ENCODE data around the gene ANKK1. TPM values are rescaled to one million over a fixed set of nuclear protein-coding genes. Genes with fewer than 3 reads are reported as not detected.

ANKK1 gene
- total RNA-seq, 2 experiments from 2014 or later, result 0.07 to 0.15 TPM

DNA sequence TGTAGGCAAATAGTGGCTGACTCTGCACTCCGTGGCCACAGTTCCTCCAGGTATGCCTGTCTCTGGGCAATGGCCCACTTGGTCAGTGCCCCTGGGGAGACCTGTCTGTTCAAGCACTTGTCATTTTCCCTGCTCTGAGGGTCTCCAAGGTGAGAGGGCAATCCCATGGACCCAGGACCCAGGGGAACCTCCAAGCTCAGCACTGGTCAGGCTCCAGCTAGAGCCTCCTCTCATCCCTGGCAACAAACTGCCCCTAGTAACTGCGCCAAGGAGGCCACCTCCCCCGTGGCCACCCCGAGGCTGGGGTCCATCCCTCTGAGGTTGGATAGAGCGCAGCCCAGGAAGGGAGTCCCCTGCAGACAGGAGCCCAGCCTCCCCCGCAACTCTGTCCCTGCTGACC lies 713 bp upstream of the ANKK1 start:
- no peaks in the 10 kb centered on the region for H3K9me3 Mint-ChIP-seq
- DNase-seq, result no peak
- H3K36me3 Mint-ChIP-seq, result peaks cover 2% of the 10 kb centered on the region
- no peak overlapping the region for H3K27ac Mint-ChIP-seq
- ChIA-PET POLR2A (no interaction called here), CTCF (no interaction called here)
- no peaks in the 10 kb centered on the region for H3K4me1 Mint-ChIP-seq (ENCODE audit: low read depth)
- peaks cover 3% of the 10 kb centered on the region for H3K27me3 Mint-ChIP-seq
- intact Hi-C loops (cut with micrococcal nuclease), result no loop called here
- H3K4me3 Mint-ChIP-seq, result no peak overlapping the region

DNA sequence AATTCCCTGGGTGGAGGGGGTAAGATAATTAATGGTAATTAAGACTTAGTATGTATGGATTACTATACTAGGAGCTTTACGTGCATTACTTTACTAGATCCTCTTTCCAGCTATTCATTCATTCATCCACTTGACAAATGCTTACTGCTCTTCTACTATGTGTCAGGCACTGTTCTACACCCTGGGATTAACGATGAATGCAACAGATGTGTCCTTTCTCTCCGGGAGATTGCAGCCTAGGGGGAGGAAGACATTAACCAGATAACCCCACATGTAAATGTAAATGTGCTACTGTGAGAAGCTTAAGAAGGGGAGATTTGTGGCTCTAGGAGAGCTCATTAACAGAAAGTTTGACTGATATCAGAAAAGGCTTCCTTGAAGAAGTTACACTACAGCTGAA lies 1.7 kb downstream of the ANKK1 start:
- Mint-ChIP-seq H3K9me3 (no peaks in the 10 kb centered on the region), H3K27me3 (peaks cover 3% of the 10 kb centered on the region), H3K4me1 (ENCODE audit: low read depth) (no peaks in the 10 kb centered on the region), H3K36me3 (peaks cover 2% of the 10 kb centered on the region), H3K4me3 (no peak overlapping the region), H3K27ac (no peak overlapping the region)
- intact Hi-C loops (cut with micrococcal nuclease), result no loop called here
- no peak for DNase-seq
- POLR2A ChIA-PET, result no interaction called here
- CTCF ChIA-PET, result no interaction called here

DNA sequence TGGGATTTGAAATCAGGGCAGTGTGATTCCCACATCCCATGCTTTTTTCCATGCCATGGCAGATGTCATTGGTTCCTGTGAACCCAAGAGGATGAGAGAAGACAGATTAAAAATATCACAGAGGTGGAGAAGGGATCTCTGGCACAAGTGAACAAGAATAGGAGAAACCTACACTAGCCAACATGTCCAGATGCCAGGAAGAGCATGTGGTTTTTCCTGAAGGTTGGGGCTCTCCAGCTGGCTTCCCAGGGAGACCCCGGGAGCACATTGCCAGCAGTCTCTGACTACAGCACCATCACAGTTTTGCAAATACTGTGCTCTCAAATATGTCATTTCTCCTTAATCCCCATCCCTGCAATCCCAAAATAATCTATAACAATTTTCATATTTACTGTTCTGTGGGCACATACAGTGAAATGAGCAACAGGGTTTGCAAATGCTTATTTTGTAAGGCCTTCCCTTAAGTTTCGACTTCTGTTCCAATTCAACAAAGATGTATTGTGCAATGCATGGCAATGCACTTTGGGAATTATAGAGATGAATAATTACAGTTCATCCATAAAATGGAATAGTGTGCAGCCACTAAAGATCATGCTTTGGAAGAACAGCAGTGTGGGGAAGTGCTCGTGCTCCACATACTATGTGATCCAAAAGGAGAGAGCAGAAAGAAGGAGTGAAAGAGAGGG lies 4.8 kb downstream of the ANKK1 start:
- intact Hi-C loops (cut with micrococcal nuclease), result no loop called here
- ChIA-PET POLR2A (no interaction called here), CTCF (no interaction called here)
- no peak overlapping the region for H3K27ac Mint-ChIP-seq
- H3K9me3 Mint-ChIP-seq, result no peaks in the 10 kb centered on the region
- no peak overlapping the region for H3K4me3 Mint-ChIP-seq
- DNase-seq, result no peak
- H3K36me3 Mint-ChIP-seq, result no peaks in the 10 kb centered on the region
- no peaks in the 10 kb centered on the region for H3K27me3 Mint-ChIP-seq
- H3K4me1 Mint-ChIP-seq (ENCODE audit: low read depth), result no peaks in the 10 kb centered on the region

DNA sequence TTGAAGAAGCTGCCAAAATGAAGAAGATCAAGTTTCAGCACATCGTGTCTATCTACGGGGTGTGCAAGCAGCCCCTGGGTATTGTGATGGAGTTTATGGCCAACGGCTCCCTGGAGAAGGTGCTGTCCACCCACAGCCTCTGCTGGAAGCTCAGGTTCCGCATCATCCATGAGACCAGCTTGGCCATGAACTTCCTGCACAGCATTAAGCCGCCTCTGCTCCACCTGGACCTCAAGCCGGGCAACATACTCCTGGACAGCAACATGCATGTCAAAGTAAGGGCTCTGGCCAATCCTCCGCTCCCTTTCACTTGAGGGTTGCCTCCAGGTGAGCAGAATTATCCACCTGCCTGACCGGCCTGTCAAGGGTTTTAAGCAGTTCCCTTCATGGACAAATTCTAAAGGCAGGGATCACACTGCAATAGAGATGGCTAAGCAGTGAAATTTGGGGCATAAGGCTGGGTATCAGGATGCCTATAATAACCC lies 6.0 kb downstream of the ANKK1 start:
- Mint-ChIP-seq H3K4me3 (no peak overlapping the region), H3K4me1 (ENCODE audit: low read depth) (no peaks in the 10 kb centered on the region), H3K27ac (no peak overlapping the region), H3K27me3 (no peaks in the 10 kb centered on the region), H3K9me3 (no peaks in the 10 kb centered on the region), H3K36me3 (no peaks in the 10 kb centered on the region)
- ChIA-PET CTCF (no interaction called here), POLR2A (no interaction called here)
- intact Hi-C loops (cut with micrococcal nuclease), result no loop called here
- no peak for DNase-seq

DNA sequence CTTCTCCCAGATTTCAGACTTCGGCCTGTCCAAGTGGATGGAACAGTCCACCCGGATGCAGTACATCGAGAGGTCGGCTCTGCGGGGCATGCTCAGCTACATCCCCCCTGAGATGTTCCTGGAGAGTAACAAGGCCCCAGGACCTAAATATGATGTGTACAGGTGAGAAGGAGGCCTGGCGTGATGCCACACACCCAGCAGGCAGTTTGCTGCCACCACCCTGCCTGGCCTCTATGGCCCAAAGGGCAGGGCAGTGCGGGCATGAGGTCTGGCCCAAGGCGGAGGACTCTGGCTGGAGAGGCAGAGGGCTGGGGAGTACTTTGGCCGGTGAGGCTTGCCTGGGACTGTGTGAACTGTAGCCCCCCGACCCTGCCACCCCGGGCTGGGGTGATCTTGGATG lies 7.3 kb downstream of the ANKK1 start:
- H3K27me3 Mint-ChIP-seq, result no peaks in the 10 kb centered on the region
- H3K4me3 Mint-ChIP-seq, result no peak overlapping the region
- H3K9me3 Mint-ChIP-seq, result no peaks in the 10 kb centered on the region
- H3K4me1 Mint-ChIP-seq (ENCODE audit: low read depth), result no peaks in the 10 kb centered on the region
- no peaks in the 10 kb centered on the region for H3K36me3 Mint-ChIP-seq
- CTCF ChIA-PET, result no interaction called here
- POLR2A ChIA-PET, result no interaction called here
- intact Hi-C loops (cut with micrococcal nuclease), result no loop called here
- DNase-seq, result no peak
- no peak overlapping the region for H3K27ac Mint-ChIP-seq

DNA sequence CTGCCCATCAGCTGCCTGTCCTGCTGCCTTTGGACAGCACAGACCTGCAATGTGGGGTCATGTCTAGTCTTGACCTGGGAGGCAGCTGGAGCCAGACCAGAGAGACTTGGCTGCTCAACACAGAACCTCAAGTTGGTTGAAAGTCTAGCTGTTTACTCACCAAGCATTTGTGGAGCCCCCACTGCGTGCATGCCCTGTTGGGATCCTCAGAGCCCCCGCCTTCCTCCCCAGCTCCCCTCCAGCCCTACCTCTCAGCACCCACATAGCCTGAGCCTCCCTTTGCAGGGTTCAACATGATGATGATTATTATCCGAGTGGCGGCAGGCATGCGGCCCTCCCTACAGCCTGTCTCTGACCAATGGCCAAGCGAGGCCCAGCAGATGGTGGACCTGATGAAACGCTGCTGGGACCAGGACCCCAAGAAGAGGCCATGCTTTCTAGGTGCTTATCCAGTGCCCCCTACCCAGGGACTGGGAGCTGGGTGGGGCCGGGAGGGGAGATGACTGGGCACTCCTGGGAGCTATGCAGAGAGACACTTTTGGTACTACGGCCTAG lies 8.3 kb downstream of the ANKK1 start:
- ChIA-PET POLR2A (no interaction called here), CTCF (no interaction called here)
- DNase-seq, result no peak
- Mint-ChIP-seq H3K27me3 (no peaks in the 10 kb centered on the region), H3K36me3 (no peaks in the 10 kb centered on the region), H3K4me3 (no peak overlapping the region), H3K9me3 (no peaks in the 10 kb centered on the region), H3K4me1 (ENCODE audit: low read depth) (no peaks in the 10 kb centered on the region), H3K27ac (no peak overlapping the region)
- intact Hi-C loops (cut with micrococcal nuclease), result no loop called here

DNA sequence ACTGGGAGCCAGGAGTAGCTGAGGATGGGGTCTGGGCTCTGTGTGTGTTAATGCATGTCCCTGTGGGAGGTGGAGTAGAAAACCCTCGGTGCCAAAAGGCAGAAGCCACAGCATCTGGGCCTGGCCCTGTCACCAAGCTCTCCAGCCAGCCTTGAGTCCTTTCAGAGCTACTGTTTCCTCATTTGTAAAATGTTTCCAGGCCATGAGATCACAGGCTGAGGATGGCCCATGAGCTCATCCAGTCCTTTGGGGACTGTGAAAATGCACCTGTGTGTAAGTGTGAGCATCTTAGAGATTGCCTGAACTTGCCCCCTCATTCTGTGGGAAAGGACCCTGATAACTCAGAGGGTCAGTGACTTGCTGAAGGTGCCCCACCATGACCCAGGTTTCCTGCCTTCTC lies 9.1 kb downstream of the ANKK1 start:
- ChIA-PET CTCF (no interaction called here), POLR2A (no interaction called here)
- H3K9me3 Mint-ChIP-seq, result no peaks in the 10 kb centered on the region
- H3K4me3 Mint-ChIP-seq, result no peak overlapping the region
- H3K27ac Mint-ChIP-seq, result no peak overlapping the region
- no peak for DNase-seq
- intact Hi-C loops (cut with micrococcal nuclease), result no loop called here
- H3K27me3 Mint-ChIP-seq, result no peaks in the 10 kb centered on the region
- no peaks in the 10 kb centered on the region for H3K4me1 Mint-ChIP-seq (ENCODE audit: low read depth)
- H3K36me3 Mint-ChIP-seq, result no peaks in the 10 kb centered on the region

DNA sequence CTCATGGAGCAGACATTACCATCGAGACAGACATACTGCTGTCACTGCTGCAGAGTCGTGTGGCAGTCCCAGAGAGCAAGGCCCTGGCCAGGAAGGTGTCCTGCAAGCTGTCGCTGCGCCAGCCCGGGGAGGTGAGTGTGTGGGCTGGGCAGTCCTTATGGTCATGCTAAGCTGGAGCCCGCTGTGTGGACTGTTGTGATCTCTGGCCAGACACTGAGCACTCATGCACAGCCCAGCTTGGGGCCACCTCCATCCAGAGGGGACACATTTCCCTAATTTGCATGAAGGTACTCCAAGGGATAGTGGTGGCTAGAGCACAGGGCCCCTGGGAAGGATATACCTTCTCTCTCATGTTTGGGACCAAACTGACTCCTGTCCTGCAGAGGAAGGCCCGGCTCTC lies 9.6 kb downstream of the ANKK1 start:
- H3K27me3 Mint-ChIP-seq, result no peaks in the 10 kb centered on the region
- H3K27ac Mint-ChIP-seq, result no peak overlapping the region
- no peaks in the 10 kb centered on the region for H3K9me3 Mint-ChIP-seq
- intact Hi-C loops (cut with micrococcal nuclease), result no loop called here
- DNase-seq, result no peak
- no peaks in the 10 kb centered on the region for H3K4me1 Mint-ChIP-seq (ENCODE audit: low read depth)
- H3K36me3 Mint-ChIP-seq, result no peaks in the 10 kb centered on the region
- POLR2A ChIA-PET, result no interaction called here
- CTCF ChIA-PET, result no interaction called here
- no peak overlapping the region for H3K4me3 Mint-ChIP-seq

DNA sequence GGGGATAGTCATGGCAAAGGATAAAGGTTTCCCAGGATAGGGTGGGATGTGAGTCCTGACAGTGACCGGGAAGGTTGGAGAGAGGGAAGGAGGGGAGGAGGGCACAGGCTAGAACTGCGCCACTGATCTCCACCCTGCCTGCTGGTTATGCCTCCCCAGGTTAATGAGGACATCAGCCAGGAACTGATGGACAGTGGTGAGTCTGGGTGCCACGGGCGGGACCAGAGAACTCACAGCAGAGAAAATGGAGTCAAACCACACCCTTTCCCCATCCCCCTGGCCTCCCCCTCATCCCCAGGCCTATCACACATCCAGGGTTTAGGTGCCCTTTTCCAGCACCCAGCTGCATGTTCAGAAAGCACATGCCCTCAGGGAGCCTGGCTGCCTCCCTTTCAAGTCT lies 10.2 kb downstream of the ANKK1 start:
- ChIA-PET POLR2A (no interaction called here), CTCF (no interaction called here)
- no peaks in the 10 kb centered on the region for H3K4me1 Mint-ChIP-seq (ENCODE audit: low read depth)
- no peak for DNase-seq
- intact Hi-C loops (cut with micrococcal nuclease), result no loop called here
- no peaks in the 10 kb centered on the region for H3K36me3 Mint-ChIP-seq
- no peaks in the 10 kb centered on the region for H3K9me3 Mint-ChIP-seq
- no peak overlapping the region for H3K4me3 Mint-ChIP-seq
- no peak overlapping the region for H3K27ac Mint-ChIP-seq
- no peaks in the 10 kb centered on the region for H3K27me3 Mint-ChIP-seq

DNA sequence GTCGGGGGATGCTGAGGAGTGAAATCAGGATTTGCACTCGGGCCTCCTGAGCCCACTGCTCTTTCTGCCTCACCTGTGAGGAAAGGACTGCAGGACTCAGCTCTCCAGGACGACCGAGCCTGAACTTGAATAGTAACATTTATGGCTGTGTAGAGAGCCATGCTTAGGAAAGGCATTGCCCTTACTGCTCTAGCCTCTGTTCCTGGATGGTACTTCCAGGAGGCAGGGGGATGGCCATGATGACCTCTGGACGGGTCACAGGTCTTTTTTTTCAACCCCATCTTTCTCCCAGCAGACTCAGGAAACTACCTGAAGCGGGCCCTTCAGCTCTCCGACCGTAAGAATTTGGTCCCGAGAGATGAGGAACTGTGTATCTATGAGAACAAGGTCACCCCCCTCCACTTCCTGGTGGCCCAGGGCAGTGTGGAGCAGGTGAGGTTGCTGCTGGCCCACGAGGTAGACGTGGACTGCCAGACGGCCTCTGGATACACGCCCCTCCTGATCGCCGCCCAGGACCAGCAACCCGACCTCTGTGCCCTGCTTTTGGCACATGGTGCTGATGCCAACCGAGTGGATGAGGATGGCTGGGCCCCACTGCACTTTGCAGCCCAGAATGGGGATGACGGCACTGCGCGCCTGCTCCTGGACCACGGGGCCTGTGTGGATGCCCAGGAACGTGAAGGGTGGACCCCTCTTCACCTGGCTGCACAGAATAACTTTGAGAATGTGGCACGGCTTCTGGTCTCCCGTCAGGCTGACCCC lies 11.3 kb downstream of the ANKK1 start:
- no peak for DNase-seq
- Mint-ChIP-seq H3K4me1 (ENCODE audit: low read depth) (no peaks in the 10 kb centered on the region), H3K9me3 (no peaks in the 10 kb centered on the region), H3K27ac (no peak overlapping the region), H3K27me3 (no peaks in the 10 kb centered on the region), H3K4me3 (no peak overlapping the region), H3K36me3 (no peaks in the 10 kb centered on the region)
- POLR2A ChIA-PET, result no interaction called here
- intact Hi-C loops (cut with micrococcal nuclease), result no loop called here
- CTCF ChIA-PET, result no interaction called here

DNA sequence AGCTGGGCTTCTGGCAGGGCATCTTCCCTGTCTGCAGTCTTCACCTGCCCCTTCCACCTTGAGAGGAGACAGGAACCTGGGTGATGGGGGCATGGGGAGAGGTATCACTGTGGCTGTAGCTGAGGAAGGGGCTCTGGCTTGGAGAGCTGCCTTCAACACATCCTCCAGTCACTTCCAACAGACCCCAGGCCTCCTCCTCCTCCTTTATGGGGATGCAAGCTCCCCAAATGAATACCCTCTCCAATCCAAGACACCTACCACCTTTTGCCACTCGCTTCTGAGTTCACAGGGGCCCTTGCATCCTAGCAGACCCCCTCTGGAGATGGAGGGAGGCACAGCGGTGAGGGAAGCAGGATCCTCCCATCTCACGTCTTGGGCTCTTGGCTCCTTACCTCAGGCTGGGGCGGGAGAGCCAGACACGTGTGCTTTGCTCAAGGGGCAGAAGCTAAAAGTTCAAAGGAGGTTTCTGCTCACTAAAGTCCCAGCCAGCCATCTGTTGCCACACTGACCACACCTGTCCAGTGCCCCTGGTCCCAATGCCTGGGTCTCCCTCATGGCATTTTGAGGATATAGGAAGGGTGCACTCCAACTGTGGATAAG lies 13.2 kb downstream of the ANKK1 start:
- Mint-ChIP-seq H3K27me3 (no peaks in the 10 kb centered on the region), H3K4me1 (ENCODE audit: low read depth) (no peaks in the 10 kb centered on the region), H3K9me3 (no peaks in the 10 kb centered on the region), H3K27ac (no peak overlapping the region), H3K4me3 (no peak overlapping the region), H3K36me3 (no peaks in the 10 kb centered on the region)
- intact Hi-C loops (cut with micrococcal nuclease), result no loop called here
- CTCF ChIA-PET, result interaction anchor here (0.7 kb wide), 1 partner anchor 341 kb away, joined by 3 read pairs; no protein-coding TSS in a partner anchor
- POLR2A ChIA-PET, result interaction anchor here (0.9 kb wide), 1 partner anchor 87 kb away, joined by 3 read pairs; the partner anchor contains the start of gene TTC12
- DNase-seq, result no peak

DNA sequence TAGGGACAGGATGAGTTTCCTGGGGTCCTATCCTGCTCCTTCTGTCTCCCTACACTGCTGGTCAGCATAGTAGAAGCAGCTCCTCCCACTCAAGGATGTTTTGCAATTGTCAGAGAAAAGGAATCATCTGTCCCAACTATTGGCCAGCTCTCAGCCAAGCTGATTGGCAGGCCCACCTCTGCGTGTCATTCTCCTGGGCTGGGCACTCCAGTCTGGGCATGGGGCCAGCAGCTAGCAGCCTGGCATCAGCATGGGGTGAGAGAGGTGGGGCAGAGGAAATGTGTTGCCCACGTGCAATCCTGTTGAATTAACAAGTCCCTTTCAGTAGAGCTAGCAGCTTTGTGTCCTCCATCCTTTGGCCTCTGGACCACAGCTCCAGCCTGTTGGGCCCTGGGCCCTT lies 14.1 kb downstream of the ANKK1 start:
- no peaks in the 10 kb centered on the region for H3K36me3 Mint-ChIP-seq
- POLR2A ChIA-PET, result interaction anchor here (0.9 kb wide), 1 partner anchor 88 kb away, joined by 3 read pairs; the partner anchor contains the start of gene TTC12
- intact Hi-C loops (cut with micrococcal nuclease), result no loop called here

More for the DNA sequence above, 14.1 kb downstream of the ANKK1 start:
- H3K4me1 Mint-ChIP-seq (ENCODE audit: low read depth), result no peaks in the 10 kb centered on the region
- H3K4me3 Mint-ChIP-seq, result no peak overlapping the region
- CTCF ChIA-PET, result no interaction called here
- H3K27me3 Mint-ChIP-seq, result no peaks in the 10 kb centered on the region
- H3K9me3 Mint-ChIP-seq, result no peaks in the 10 kb centered on the region
- DNase-seq, result no peak
- no peak overlapping the region for H3K27ac Mint-ChIP-seq

Measured in activated CD4-positive, alpha-beta memory T cell treated with anti-CD3 and anti-CD28 coated beads for 36 hours (primary cell).